NCI-H2107 (cell line): ENCODE results near the gene TFDP1.

ENCODE experiments used
- DNase-seq: peaks from one replicate; lab custom pipeline; 2025; lab: John Stamatoyannopoulos, UW

The TFDP1 gene

GRCh38 chr13:113651511-113652403 is 67.2 kb downstream of the TFDP1 start:
- DNase-seq = no peak

GRCh38 chr13:113652404-113653263 is 68.1 kb downstream of the TFDP1 start:
- no peak for DNase-seq

- DNase-seq = no peak
These were observed 69.0 kb downstream of the TFDP1 start for GRCh38 chr13:113653264-113654174.

GRCh38 chr13:113654175-113654560 is 69.6 kb downstream of the TFDP1 start:
- no peak for DNase-seq

GRCh38 chr13:113654591-113655345 is 70.2 kb downstream of the TFDP1 start:
- DNase-seq = no peak

GRCh38 chr13:113655346-113656002 is 70.9 kb downstream of the TFDP1 start:
- no peak for DNase-seq

- no peak for DNase-seq
These were observed 71.5 kb downstream of the TFDP1 start for GRCh38 chr13:113656003-113656588.

- no peak for DNase-seq
These were observed 72.5 kb downstream of the TFDP1 start for GRCh38 chr13:113656831-113657671.

- no peak for DNase-seq
These were observed 73.5 kb downstream of the TFDP1 start, which contains the start of gene ATP4B for GRCh38 chr13:113657851-113658741. ATP4B (minus strand) TSS chr13:113658198; CDS start chr13:113658144, 54 bp downstream.

- DNase-seq = no peak
These were observed 74.3 kb downstream of the TFDP1 start for GRCh38 chr13:113658836-113659235.

- DNase-seq = no peak
These were observed 74.8 kb downstream of the TFDP1 start for GRCh38 chr13:113659337-113659736.

GRCh38 chr13:113660066-113660465 is 75.5 kb downstream of the TFDP1 start:
- no peak for DNase-seq

GRCh38 chr13:113661509-113661908 is 77.0 kb downstream of the TFDP1 start:
- no peak for DNase-seq

- no peak for DNase-seq
These were observed 79.4 kb downstream of the TFDP1 start for GRCh38 chr13:113663934-113664333.

GRCh38 chr13:113664751-113665596 is 80.4 kb downstream of the TFDP1 start:
- no peak for DNase-seq

- no peak for DNase-seq
These were observed 81.2 kb downstream of the TFDP1 start for GRCh38 chr13:113665597-113666328.

- DNase-seq = no peak
These were observed 81.7 kb downstream of the TFDP1 start for GRCh38 chr13:113666329-113666670.
